ENCODE measurements around the gene FAT1.

FAT1 gene

DNA sequence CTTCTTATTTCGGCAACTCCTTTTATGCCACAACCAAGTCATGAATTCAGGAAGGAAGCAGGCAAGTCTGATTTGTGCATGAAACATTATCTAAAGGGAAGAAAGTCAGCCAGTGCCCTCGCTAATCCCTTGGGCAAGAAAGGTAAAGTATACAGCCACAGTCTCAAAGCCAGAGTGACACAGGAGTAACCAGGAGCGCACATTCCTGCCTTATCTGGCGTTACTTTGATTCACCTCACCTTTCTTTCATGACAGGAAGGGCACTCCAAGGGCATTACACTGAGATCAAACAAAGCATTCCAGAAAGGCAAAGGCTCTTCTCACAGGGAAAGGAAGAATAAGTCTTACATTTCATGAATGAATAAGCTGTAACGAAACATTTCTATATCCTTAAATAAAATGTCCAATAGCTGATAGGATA lies 38.8 kb downstream of the FAT1 start:
- no peaks in the 10 kb centered on the region for H4K20me1 ChIP-seq (ENCODE audit: insufficient read depth, low read length)
- no peak for DNase-seq
- no peak overlapping the region for H2AFZ ChIP-seq (ENCODE audit: low read length)
- no peak overlapping the region for H3K4me2 ChIP-seq (ENCODE audit: low read depth, low read length)
- H3K9me2 ChIP-seq (replicated peaks; ENCODE audit: insufficient read depth, low read length) = no peaks in the 10 kb centered on the region
- no peak overlapping the region for H3K4me3 ChIP-seq (ENCODE audit: low read length)
- H3K9me3 ChIP-seq (replicated peaks; ENCODE audit: insufficient read depth, low read length) = no peaks in the 10 kb centered on the region
- 0 out of 2 replicates have a peak, but pooled peaks cover 5% of the 10 kb centered on the region for H3F3A ChIP-seq (ENCODE audit: insufficient read depth, low read length)
- no peak overlapping the region for H3K9ac ChIP-seq (ENCODE audit: low read length)
- peaks cover 80% of the 10 kb centered on the region for H3K79me2 ChIP-seq (ENCODE audit: low read length)
- TF ChIP-seq EZH2 (optimal IDR thresholded peaks at IDR 0.05; ENCODE audit: low read depth, low read length) (no peak), EZH2phosphoT487 (IDR thresholded peaks at IDR 0.05; ENCODE audit: low read length) (no peak)
- TF ChIP-seq, protein P1, sequence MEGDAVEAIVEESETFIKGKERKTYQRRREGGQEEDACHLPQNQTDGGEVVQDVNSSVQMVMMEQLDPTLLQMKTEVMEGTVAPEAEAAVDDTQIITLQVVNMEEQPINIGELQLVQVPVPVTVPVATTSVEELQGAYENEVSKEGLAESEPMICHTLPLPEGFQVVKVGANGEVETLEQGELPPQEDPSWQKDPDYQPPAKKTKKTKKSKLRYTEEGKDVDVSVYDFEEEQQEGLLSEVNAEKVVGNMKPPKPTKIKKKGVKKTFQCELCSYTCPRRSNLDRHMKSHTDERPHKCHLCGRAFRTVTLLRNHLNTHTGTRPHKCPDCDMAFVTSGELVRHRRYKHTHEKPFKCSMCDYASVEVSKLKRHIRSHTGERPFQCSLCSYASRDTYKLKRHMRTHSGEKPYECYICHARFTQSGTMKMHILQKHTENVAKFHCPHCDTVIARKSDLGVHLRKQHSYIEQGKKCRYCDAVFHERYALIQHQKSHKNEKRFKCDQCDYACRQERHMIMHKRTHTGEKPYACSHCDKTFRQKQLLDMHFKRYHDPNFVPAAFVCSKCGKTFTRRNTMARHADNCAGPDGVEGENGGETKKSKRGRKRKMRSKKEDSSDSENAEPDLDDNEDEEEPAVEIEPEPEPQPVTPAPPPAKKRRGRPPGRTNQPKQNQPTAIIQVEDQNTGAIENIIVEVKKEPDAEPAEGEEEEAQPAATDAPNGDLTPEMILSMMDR (IDR thresholded peaks at IDR 0.05; ENCODE audit: low read length) = no peak
- 0 out of 2 replicates have a peak, but pooled peaks cover under 1% of the 10 kb centered on the region for H3K4me1 ChIP-seq (ENCODE audit: low read length)
- no peaks in the 10 kb centered on the region for H3K36me3 ChIP-seq (replicated peaks; ENCODE audit: insufficient read depth, low read length)
- H3K27me3 ChIP-seq (replicated peaks; ENCODE audit: insufficient read depth, low read length) = no peaks in the 10 kb centered on the region
- H3K27ac ChIP-seq (ENCODE audit: low read length) = no peak overlapping the region

DNA sequence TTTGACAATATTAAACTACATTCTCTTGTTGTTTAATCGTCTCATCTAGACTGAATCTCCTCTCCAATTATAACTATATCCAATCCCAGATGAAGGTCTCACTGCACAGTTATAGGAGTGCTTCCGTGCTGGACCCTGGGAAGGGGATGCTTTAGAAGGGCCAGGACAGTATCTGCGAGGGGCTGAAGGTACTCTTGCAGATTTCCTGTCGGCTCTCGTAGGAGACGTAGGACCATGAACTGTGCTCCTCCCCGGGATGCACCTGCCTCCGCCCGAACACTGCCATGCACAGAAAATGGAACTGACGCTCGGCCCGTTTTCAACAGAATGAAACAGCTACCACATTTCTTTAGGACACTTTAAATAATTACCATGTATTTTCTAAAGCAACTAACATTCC lies 39.4 kb downstream of the FAT1 start:
- Histone ChIP-seq H3K4me3 (ENCODE audit: low read length) (no peak overlapping the region), H3K4me1 (ENCODE audit: low read length) (0 out of 2 replicates have a peak, but pooled peaks cover 6% of the 10 kb centered on the region), H2AFZ (ENCODE audit: low read length) (no peak overlapping the region), H3K36me3 (replicated peaks; ENCODE audit: insufficient read depth, low read length) (no peaks in the 10 kb centered on the region), H3K27me3 (replicated peaks; ENCODE audit: insufficient read depth, low read length) (no peaks in the 10 kb centered on the region), H3K4me2 (ENCODE audit: low read depth, low read length) (no peak overlapping the region), H3K9me3 (replicated peaks; ENCODE audit: insufficient read depth, low read length) (no peaks in the 10 kb centered on the region), H3K27ac (ENCODE audit: low read length) (no peak overlapping the region), H3K79me2 (ENCODE audit: low read length) (peaks cover 75% of the 10 kb centered on the region), H4K20me1 (ENCODE audit: insufficient read depth, low read length) (no peaks in the 10 kb centered on the region), H3K9me2 (replicated peaks; ENCODE audit: insufficient read depth, low read length) (no peaks in the 10 kb centered on the region), H3K9ac (ENCODE audit: low read length) (no peak overlapping the region), H3F3A (ENCODE audit: insufficient read depth, low read length) (0 out of 2 replicates have a peak, but pooled peaks cover 5% of the 10 kb centered on the region)
- TF ChIP-seq EZH2phosphoT487 (IDR thresholded peaks at IDR 0.05; ENCODE audit: low read length) (no peak), EZH2 (optimal IDR thresholded peaks at IDR 0.05; ENCODE audit: low read depth, low read length) (no peak)
- TF ChIP-seq, protein P1 (IDR thresholded peaks at IDR 0.05; ENCODE audit: low read length) = no peak
- no peak for DNase-seq

DNA sequence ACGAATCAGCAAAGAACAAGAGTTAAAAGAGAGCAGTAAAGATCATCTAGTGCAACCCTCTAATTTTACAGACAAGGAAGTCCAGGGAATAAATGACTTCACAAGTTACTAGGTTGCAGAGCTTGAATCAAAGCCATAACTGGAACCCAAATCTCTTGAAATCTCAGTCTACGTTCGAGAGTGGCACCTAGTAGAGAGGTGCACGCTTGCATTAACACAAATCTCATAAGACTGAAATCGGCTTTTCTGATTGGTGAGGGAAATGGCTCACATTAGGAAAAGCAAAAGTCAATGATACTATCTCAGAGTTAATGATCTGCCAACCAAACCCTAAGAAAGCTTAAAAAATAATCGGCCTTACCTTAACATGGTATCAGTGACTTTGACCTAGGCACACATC lies 43.0 kb downstream of the FAT1 start:
- no peaks in the 10 kb centered on the region for H3K9me2 ChIP-seq (replicated peaks; ENCODE audit: insufficient read depth, low read length)
- peaks cover 22% of the 10 kb centered on the region for H3F3A ChIP-seq (ENCODE audit: insufficient read depth, low read length)
- H3K36me3 ChIP-seq (replicated peaks; ENCODE audit: insufficient read depth, low read length) = no peaks in the 10 kb centered on the region
- H3K4me3 ChIP-seq (ENCODE audit: low read length) = no peak overlapping the region
- no peak overlapping the region for H3K27ac ChIP-seq (ENCODE audit: low read length)
- no peaks in the 10 kb centered on the region for H3K27me3 ChIP-seq (replicated peaks; ENCODE audit: insufficient read depth, low read length)
- no peaks in the 10 kb centered on the region for H4K20me1 ChIP-seq (ENCODE audit: insufficient read depth, low read length)
- peaks cover 24% of the 10 kb centered on the region for H3K4me1 ChIP-seq (ENCODE audit: low read length)
- H3K9ac ChIP-seq (ENCODE audit: low read length) = no peak overlapping the region
- TF ChIP-seq EZH2 (optimal IDR thresholded peaks at IDR 0.05; ENCODE audit: low read depth, low read length) = no peak
- no peak for TF ChIP-seq EZH2phosphoT487 (IDR thresholded peaks at IDR 0.05; ENCODE audit: low read length)
- TF ChIP-seq, protein P1 (IDR thresholded peaks at IDR 0.05; ENCODE audit: low read length) = no peak
- no peak for DNase-seq
- no peak overlapping the region for H2AFZ ChIP-seq (ENCODE audit: low read length)
- H3K79me2 ChIP-seq (ENCODE audit: low read length) = peaks cover 51% of the 10 kb centered on the region
- no peak overlapping the region for H3K4me2 ChIP-seq (ENCODE audit: low read depth, low read length)
- no peaks in the 10 kb centered on the region for H3K9me3 ChIP-seq (replicated peaks; ENCODE audit: insufficient read depth, low read length)
